DOHH2 (cell line): ENCODE measurements around the gene GNPTG.

Experiments used
- H3F3A ChIP-seq: fragments of 200-600 bp; sonication (generic), shearing (Covaris generic); 2 replicates; pipeline ENCODE4 v1.6.0; 2016; ENCODE audit warnings: antibody characterized with exemption, mild to moderate bottlenecking; ENCODE audit not compliant: control insufficient read depth, insufficient read depth
- H3K27ac ChIP-seq: fragments of 200-600 bp; sonication (generic); 2 replicates; pipeline ENCODE4 v1.5.1; 2014; ENCODE audit warnings: low read depth, mild to moderate bottlenecking, low read length, moderate library complexity
- H3K27me3 ChIP-seq: fragments of 200-600 bp; sonication (generic); 2 replicates; pipeline ENCODE4 v1.6.1; 2014; ENCODE audit warnings: mild to moderate bottlenecking, low read length, mixed read lengths; ENCODE audit not compliant: control insufficient read depth
- H3K36me3 ChIP-seq: fragments of 200-600 bp; sonication (generic); 2 replicates; pipeline ENCODE4 v1.6.1; 2014; ENCODE audit warnings: mild to moderate bottlenecking, low read length, moderate library complexity, mixed read lengths; ENCODE audit not compliant: control insufficient read depth
- H3K4me1 ChIP-seq: fragments of 200-600 bp; sonication (generic); 2 replicates; pipeline ENCODE4 v1.6.1; 2014; ENCODE audit warnings: mild to moderate bottlenecking, low read length, mixed read lengths; ENCODE audit not compliant: control insufficient read depth
- H3K4me2 ChIP-seq: fragments of 200-600 bp; sonication (generic); 2 replicates; pipeline ENCODE4 v1.6.0; 2014; ENCODE audit warnings: mild to moderate bottlenecking, low read length, moderate library complexity
- H3K4me3 ChIP-seq: fragments of 200-600 bp; sonication (generic); 2 replicates; pipeline ENCODE4 v1.5.1; 2014; ENCODE audit warnings: mild to moderate bottlenecking, low read length, mixed read lengths
- H3K79me2 ChIP-seq: fragments of 200-600 bp; sonication (generic); 2 replicates; pipeline ENCODE4 v1.6.1; 2014; ENCODE audit warnings: mild to moderate bottlenecking, low read length, mixed read lengths; ENCODE audit not compliant: control insufficient read depth
- H3K9me2 ChIP-seq: fragments of 200-600 bp; sonication (generic); replicated peaks from 2 replicates; pipeline ENCODE4 v1.6.1; 2014; ENCODE audit warnings: mild to moderate bottlenecking, low read length, mixed read lengths; ENCODE audit not compliant: control insufficient read depth
- H3K9me3 ChIP-seq: fragments of 200-600 bp; sonication (generic); 2 replicates; pipeline ENCODE4 v1.6.1; 2014; ENCODE audit warnings: antibody characterized with exemption, low read length, mixed read lengths; ENCODE audit not compliant: control insufficient read depth, insufficient read depth
- H4K20me1 ChIP-seq: fragments of 200-600 bp; sonication (generic); 2 replicates; pipeline ENCODE4 v1.6.0; 2014; ENCODE audit warnings: low read depth, mild to moderate bottlenecking, antibody characterized with exemption, low read length, moderate library complexity; ENCODE audit not compliant: control insufficient read depth, insufficient read depth
- CTCF ChIP-seq: fragments of 200-600 bp; sonication (generic); IDR thresholded peaks from one replicate; pipeline ENCODE4 v1.5.1; 2014; ENCODE audit warnings: antibody characterized with exemption, mild to moderate bottlenecking, low read depth, low read length; ENCODE audit not compliant: poor library complexity, severe bottlenecking
- EZH2phosphoT487 ChIP-seq: fragments of 200-600 bp; sonication (generic); IDR thresholded peaks from 2 replicates; pipeline ENCODE4 v1.6.1; 2017; ENCODE audit warnings: borderline replicate concordance, mild to moderate bottlenecking, antibody characterized with exemption, low read length, moderate library complexity, mixed read lengths

Gene GNPTG

GRCh38 chr16:1345651-1346421 is 5.9 kb upstream of the GNPTG start:
- H3K4me1 ChIP-seq: peaks cover 27% of the 10 kb centered on the region
- H3K36me3 ChIP-seq: peaks cover 13% of the 10 kb centered on the region; the same call in 1 of the 2 replicates
- no peak overlapping the region for H3K4me2 ChIP-seq
- no peak overlapping the region for H3K4me3 ChIP-seq
- no peaks in the 10 kb centered on the region for H3K9me2 ChIP-seq
- no peaks in the 10 kb centered on the region for H3K27me3 ChIP-seq
- H3F3A ChIP-seq: no peaks in the 10 kb centered on the region
- H4K20me1 ChIP-seq: peaks cover 4% of the 10 kb centered on the region; the same call in 1 of the 2 replicates
- TF ChIP-seq CTCF: no peak
- no peak for TF ChIP-seq EZH2phosphoT487
- H3K27ac ChIP-seq: no peak overlapping the region
- H3K9me3 ChIP-seq: no peaks in the 10 kb centered on the region
- peaks cover 6% of the 10 kb centered on the region for H3K79me2 ChIP-seq

- TF ChIP-seq EZH2phosphoT487: no peak
- Histone ChIP-seq H3K9me2 (no peaks in the 10 kb centered on the region), H3K79me2 (peaks cover 14% of the 10 kb centered on the region), H3K4me1 (peaks cover 28% of the 10 kb centered on the region), H3K9me3 (no peaks in the 10 kb centered on the region), H3K4me2 (no peak overlapping the region), H3K4me3 (no peak overlapping the region), H3K27me3 (no peaks in the 10 kb centered on the region), H3F3A (no peaks in the 10 kb centered on the region), H3K27ac (no peak overlapping the region), H3K36me3 (peaks cover 13% of the 10 kb centered on the region; the same call in 1 of the 2 replicates), H4K20me1 (peaks cover 4% of the 10 kb centered on the region; the same call in 1 of the 2 replicates)
Measured at GRCh38 chr16:1346422-1347285, 5.1 kb upstream of the GNPTG start.

- no peaks in the 10 kb centered on the region for H3F3A ChIP-seq
- H3K9me2 ChIP-seq: no peaks in the 10 kb centered on the region
- H4K20me1 ChIP-seq: 0 out of 2 replicates have a peak, but pooled peaks cover 4% of the 10 kb centered on the region
- H3K27me3 ChIP-seq: no peaks in the 10 kb centered on the region
- TF ChIP-seq EZH2phosphoT487 (no peak), CTCF (no peak)
- H3K4me2 ChIP-seq: no peak overlapping the region
- peaks cover 19% of the 10 kb centered on the region for H3K79me2 ChIP-seq
- H3K27ac ChIP-seq: no peak overlapping the region
- H3K36me3 ChIP-seq: peaks cover 13% of the 10 kb centered on the region; the same call in 1 of the 2 replicates
- peaks cover 22% of the 10 kb centered on the region for H3K4me1 ChIP-seq
- H3K9me3 ChIP-seq: no peaks in the 10 kb centered on the region
- no peak overlapping the region for H3K4me3 ChIP-seq
Measured at GRCh38 chr16:1347286-1347855, 4.4 kb upstream of the GNPTG start.
